Measurements from ENCODE around the gene RNLS.

The RNLS gene

DNA sequence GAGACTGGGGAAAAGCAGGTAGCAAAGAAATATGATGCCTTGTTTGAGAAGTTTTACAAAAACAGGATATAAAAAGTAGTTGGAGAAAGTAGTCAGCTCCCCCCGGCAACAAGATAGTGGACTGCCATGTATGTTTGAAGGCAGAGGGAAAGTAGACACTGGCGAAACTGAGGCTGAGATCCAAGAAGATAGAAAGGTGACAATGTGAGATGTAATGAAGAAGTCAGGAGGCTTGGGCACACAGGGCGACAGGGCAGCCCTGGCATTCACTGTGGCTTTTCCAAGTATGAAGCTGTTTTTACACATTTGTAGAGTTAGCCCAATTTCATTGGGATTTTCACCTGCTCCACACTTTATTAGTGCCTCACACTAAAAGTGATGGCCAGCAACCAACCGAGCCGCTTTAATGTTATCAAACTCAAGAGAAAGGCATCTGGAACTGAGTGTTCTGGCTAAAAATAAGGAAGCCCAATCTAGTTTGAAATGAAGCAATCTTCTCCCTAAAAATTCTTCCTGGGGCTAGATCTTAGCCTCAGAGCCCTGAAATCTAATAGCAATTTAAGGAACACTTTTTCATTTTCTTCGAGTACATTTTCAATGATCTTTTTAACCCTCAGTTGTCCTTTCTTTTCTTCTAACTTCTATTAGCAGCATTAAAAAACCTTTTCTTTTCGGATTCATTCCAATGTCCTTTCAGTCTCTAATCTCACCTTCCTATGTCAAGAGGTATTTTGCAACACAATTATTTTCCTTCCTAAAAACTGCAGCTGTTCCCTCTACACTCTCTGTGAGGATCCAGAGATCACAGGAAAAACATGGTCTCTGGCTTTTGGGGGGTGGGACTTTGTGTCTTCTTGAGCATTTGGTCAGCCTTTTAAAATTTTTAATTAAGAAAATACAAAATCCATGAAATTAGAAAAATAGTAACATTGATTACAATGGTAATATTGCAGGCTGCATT lies 108.0 kb downstream of the RNLS start:
- no peak for DNase-seq (ENCODE audit: low spot score)

DNA sequence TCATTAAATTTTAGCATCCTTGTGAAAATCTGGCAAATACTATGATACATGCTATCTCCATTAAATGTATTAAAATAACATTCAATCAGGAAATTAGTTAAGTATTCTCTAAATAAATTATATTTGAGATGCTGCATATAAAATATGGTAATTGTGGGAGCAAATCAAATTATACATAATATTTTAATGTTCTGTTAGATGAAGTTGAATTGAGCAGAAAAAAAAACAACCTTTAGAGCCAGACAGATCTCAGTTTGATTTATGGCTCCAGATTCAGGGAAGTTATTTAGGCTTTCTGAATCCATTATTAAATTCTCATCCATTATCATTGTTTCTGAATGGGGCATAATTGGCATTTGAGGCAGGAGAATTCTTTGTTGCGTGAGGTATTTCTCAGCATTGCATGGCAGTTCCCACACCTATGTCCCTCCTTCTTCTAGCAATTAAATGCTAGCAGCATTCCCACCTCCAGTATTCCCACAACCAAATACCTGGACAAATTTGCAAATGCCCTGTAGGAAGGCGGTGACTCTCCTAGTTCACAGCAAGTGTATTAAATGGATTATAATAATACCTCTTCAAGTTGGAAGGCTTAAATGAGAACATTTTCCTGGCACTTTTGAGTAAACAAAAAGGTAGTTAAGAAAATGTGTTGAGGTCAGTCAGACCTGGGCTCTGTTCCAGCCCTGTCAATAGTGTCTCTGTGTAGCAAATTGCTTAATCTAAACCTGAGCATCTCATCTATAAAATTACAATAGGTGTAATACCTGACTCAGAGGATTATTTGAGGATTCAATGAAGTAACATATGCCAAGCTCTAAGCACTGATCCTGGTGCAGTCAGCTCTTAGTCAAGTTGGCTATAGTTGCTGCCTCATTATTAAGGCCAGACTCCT lies 108.9 kb downstream of the RNLS start:
- DNase-seq (ENCODE audit: low spot score) = no peak

DNA sequence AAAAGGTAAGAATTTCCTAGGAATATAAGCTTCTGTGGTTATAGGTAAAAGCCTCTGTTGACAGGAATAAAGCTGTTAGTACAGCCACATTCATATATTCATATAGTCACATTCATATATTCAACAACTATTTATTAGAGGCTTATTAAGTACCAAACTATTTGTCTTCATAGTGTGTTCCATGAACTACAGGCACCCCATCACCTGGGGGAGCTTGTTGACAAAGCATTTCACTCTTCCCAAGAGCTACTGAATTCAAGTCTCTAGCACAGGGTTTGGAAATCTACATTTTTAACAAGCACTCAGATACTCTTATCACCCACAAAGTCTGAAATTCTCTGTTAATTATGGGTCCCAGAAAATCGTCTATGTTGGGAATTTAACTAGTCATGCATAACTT lies 110.6 kb downstream of the RNLS start:
- no peak for DNase-seq (ENCODE audit: low spot score)

DNA sequence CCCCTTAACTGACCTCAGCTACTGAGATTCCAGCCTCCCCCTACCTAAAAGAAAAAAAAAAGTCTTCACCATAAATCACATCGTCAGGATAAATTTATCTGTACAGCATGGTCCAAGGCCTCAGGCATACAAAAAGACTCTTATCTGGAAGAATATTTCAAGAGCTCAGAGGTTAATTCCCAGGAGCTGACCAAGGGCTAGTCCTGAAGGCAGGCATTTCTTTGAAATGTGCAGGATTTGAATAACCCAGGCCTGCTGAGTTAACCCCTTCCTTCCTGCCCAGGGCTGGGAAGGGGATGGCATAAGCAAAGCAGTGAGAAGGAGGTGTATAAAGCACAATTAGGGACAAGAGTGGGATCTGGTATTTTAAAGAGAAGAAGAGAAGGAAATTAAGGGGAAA lies 111.2 kb downstream of the RNLS start:
- DNase-seq (ENCODE audit: low spot score) = no peak

DNA sequence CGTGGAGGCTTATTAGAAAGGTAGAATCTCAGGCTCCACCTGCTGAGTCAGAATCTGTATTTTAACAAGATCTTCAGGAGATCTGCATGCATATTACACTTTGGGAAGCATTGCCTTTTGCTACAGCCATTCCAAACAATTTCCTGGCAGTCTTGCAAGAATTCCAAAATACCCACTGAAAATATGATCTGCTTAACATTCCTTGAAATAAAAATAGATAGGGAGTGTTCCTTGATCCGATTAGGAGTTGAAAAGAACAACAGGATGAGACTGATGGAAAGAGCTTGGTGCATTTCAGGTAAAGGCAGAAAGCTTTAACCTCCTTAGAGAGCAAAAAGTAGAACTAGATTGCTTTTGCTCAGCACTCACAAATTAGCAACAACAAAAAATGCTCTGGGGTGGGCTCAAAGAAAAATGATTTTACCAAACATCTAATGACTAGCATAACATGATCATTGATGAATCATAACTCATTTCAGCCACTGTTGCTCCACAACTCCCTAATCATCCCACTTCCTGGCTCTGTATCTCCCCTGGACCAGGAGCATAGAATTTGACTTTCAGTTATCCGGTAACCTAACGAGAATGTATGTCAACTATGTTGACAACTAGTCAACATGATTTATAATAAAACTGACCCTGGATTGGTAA lies 115.2 kb downstream of the RNLS start:
- no peak for DNase-seq (ENCODE audit: low spot score)

DNA sequence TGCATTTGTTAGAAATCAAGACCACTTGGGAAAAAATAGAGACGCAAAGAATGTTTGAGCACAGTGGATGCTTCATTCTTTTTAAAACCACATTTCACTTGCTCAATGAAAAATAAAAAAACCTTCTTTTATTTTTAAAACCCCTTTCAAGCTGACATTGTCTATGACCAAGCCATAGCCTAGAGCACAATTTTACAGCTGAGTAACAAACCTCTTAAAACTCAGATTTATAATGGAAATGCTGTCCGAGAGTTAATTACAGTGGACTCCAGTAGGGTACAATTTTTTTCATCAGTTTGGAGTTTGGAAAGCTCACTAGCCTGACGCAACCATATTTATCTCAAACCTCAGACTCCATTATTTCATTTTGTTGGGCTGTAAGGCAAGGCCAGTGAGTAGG lies 116.3 kb downstream of the RNLS start:
- no peak for DNase-seq (ENCODE audit: low spot score)

DNA sequence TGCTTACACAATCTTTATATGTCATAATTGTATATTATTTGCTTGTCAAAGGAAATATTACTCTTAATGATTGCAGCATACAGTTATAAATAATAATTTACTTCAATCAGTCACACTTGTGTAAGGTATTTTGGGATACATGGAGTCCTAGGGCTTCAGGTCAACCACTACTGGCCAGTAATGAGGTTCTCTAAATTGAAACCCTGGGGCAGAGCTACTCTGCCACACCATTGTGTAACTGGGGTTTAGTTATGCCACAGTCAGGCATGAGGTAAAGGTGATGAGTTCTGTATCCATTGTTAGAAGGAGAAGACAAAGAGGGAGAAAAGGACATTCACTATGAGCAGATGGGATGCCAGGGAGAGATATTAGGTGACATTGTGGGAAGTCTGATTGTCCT lies 117.4 kb downstream of the RNLS start:
- no peak for DNase-seq (ENCODE audit: low spot score)

DNA sequence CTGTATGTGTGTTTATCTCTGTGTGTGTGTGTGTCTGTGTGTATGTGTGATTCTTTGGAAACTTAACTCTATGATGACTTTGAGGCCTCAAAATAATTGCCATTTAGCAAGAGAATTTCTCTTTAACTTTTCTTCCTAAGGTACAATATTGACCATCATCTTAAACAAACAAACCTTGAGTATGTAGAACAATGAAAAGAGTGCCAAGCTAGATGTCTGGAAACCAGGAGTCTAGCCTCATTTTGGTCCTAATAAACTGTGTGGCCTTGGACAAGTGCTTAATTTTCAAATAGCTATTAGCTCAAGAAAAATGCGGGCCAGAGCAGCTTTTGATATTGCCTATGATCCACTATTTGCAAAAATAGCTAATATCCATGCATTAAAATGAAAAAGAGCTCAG lies 119.3 kb downstream of the RNLS start:
- no peak for DNase-seq (ENCODE audit: low spot score)

DNA sequence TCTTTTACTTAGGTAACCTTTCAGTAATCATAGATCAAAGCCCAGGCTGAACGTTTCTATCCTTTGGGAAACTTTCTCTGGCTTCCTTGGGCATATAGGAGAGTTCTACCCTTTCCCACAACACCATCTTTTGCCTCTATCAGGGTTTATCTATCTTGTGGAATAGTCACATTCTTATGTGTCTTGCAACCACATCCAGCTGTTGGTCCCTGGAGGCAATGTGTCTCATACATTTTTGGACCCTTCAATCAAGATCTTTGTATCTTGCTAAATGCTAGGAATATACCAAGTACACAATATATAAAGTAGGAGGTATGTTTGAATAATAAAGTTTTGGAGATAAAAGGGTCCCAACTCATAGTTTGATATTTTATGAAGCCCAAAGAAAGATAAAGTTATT lies 121.7 kb downstream of the RNLS start:
- DNase-seq (ENCODE audit: low spot score) = no peak

DNA sequence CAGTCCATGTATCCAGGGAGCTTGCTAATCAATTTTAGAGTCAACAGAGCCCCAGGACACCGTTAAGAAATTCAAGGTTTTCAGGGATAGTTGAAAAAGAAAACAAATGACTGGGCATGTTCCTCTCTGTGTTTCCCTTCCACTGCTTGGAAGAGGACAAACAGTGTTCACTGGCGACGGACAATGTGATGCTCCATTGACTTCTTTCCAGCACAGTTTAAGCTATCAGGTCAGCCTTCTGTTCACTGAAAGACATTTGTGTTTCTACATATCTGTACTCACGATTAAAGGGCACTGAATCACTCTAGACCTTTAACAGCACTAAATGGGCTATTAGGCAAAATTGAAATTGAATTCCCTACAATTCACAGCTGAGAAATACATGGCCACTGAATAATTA lies 123.6 kb downstream of the RNLS start:
- DNase-seq (ENCODE audit: low spot score) = no peak

DNA sequence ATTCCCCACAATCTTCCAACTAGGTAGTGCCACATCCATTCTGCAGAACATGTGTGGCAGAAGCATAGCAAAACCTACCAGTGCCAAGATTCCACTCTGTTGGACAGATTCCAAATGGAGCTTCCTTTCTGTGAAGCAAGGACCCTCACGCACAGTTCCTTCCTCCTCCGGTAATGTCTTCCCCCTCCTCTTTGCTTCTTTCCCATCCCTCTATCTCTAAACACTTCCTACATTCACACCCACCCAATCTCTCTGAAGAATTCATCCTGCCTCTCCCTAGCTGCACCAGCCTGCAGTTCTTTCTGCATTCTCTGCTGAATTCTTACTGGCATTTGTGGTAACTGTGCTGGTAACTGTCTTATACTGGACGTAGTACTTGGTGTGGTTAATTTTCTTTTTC lies 124.9 kb downstream of the RNLS start:
- DNase-seq (ENCODE audit: low spot score) = no peak

DNA sequence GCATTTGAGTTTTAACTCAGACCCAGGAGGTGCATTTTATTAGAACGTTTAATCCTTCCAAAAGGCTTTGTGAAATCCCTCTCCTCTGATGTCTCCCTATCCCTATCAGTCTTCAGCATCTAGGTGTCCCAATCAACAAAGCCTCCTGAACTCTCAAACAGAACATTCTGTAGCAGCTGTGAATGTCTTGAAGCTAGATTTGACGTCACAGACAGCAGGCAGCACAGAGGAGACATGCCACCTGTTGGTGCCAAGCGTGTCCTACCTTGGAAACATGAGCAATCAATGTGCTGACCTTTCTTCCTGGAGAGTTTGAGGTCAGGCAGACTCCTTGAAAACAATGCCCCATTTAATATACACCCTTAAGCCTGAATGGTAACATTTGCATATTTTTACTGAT lies 125.5 kb downstream of the RNLS start:
- no peak for DNase-seq (ENCODE audit: low spot score)

DNA sequence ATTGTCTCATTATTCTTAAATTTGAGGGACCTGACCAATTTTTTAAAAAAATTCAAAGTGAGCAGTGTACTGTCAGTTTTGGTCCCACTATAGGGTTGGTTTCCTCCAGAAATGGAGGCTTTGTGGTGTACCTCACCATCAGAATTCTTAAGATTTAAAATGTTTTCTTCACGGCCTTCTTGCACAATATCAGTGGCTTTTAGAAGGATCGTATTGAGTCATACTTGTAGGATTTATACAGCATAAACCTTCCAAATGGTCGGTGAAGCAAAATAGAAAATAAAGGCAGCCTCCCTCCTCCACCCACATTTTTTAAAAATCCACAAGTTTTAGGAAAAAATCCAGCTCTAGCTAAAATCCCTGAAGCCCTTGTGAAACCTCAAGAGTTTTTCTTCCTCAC lies 126.4 kb downstream of the RNLS start:
- DNase-seq (ENCODE audit: low spot score) = no peak

DNA sequence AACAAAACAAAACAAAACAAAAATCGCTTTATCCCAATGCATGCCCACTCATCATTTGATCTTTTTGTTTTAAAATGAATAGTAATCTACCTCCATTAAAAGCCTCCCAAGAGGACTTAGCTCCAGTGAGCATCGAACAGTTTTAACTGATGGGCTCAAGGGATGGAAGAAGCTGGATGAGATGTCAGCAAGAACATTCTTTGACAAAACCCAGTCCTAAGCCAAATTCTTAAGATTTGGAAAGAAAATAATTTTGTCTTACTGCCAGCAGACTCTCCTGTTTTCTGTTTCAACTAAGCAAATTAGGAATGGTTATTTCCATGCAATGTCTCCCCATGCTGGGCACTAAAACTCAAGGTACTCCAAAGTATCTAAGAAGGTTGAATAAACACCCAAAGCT lies 127.3 kb downstream of the RNLS start:
- DNase-seq (ENCODE audit: low spot score) = no peak

DNA sequence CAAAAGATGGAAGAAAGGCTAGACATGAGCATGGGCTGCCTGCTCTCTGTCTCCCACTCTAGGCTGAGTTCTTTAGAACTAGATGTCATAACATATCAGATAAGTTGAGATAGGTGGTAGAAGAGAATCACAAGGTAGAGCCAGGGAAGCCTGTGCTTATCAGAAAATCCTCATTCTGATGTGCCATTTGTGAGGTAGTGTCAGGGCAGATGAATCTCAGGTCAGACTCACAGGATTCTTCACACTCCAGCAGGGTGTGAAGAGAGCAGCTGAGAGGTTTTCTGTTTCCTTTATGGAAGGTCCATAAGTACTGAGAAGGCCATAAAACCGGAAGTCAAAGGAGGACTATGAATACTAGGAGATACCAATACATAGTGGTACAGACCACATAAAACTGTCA lies 132.9 kb downstream of the RNLS start:
- DNase-seq (ENCODE audit: low spot score) = no peak

DNA sequence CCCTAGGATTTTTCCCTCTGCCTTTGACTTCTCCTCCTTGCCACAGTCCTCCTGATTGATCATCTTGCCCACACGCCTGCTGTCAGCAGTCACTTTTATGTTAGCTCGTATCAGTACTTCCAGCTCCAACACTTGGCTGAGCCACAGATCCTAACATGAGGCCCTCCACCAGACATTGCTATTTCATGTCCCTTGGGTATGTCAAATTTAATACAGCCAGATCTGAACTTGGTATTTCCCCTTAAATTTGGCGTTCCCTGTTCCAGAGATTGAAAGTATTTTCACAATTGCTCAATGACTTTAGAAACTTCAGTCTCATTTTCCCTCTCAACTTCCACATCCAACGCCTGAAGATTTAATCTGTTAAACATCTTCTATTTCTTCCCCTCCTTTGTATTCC lies 140.4 kb downstream of the RNLS start:
- no peak for DNase-seq (ENCODE audit: low spot score)

DNA sequence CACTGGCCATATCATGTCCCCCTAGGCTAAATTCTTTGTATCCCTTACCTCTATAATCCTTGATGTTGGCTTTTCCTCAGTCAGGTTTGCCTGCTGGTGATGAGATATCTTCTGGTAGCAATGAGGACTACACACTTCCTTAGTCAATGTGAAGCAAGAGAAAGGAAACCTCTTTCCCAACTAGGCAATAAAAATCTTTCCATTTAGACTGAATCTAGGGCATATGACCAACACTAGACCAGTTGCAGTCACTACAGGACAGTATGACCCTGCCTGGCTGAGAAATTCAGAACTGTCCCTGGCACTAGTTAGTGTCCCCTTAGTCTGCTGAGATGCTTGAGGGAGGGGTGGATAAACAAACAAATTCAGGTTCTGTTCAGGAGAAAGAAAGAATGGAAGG lies 142.6 kb downstream of the RNLS start:
- DNase-seq (ENCODE audit: low spot score) = no peak

DNA sequence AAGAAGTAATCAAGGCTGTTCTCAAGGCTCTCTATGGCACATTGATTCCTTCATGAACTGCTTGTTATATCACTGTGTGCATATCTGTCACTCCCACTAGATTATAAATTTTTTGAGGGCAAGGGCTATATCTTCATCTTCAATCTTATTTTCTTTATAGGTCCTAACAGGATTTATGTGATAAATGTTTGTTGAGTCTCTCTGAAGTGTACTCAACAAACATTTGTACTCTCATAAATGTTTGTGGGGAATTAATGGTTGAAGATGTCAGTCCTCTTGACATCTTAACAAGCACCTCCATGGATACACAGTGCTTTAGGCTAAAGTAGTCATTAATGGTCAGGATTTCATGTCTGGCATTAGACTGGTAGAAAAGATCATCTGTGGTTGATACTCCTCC lies 143.2 kb downstream of the RNLS start:
- no peak for DNase-seq (ENCODE audit: low spot score)

DNA sequence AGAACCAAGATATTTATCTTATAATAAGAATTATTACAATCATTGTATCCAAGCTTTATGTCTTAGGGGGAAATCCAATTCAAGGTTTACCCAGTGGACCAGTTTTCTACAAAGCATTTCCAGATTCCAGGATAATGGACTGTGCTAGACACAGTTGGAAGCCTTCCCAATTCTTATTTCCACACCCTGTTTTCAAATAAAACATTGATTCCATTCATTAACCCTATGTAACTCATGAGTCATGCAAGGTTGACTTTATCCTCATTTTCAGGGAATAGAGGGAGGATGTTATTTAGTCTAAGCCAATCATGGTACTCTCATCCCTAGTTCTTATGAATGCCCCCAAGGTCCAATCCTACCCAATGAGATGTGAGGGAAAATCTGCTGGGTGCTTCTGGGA lies 145.7 kb downstream of the RNLS start:
- no peak for DNase-seq (ENCODE audit: low spot score)

DNA sequence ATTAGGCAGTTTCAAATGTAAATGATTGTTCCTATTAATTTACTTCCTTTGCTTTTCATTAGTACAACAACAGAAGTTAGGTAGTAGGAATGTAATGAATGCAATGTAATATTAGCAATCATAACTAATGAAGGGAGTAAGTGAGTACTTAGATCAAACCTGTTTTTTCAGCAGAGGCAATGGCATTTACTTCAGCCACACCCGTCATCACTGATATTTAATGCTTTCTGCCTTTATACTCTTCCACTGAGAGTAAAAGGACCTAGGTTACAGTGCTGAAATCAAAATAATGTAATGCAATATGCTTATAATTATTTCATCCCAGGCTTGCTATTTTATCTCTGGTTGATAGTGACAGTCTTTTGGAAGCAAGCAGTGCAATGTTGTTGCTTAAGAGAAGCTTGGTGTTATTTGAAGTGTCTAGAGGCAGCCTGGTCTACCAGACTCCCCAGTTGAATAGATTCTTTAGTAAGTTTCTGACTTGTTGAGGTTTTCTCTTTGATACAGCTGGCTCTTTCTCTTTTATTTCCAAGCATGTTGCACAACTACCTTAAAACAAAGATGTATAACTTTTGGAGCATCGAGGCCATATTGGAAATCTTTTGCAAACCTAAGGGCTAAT lies 149.4 kb downstream of the RNLS start:
- DNase-seq (ENCODE audit: low spot score) = no peak

DNA sequence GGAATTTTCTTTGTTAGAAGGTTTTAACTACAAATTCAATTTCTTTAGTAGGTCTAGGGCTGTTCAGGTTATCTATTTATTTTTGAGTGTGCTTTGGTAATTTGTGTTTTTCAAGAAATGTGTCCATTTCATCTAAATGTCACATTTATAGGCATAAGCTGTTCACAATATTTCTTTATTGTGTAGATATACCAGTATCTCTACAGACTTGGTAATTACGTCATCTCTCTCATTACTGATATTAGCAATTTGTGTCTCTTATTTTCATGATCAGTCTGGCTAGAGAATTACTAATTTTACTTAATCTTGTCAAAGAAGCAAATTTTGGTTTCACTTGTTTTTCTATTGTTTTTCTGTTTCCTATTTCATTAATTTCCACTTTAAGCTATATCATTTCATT lies 152.0 kb downstream of the RNLS start:
- no peak for DNase-seq (ENCODE audit: low spot score)

DNA sequence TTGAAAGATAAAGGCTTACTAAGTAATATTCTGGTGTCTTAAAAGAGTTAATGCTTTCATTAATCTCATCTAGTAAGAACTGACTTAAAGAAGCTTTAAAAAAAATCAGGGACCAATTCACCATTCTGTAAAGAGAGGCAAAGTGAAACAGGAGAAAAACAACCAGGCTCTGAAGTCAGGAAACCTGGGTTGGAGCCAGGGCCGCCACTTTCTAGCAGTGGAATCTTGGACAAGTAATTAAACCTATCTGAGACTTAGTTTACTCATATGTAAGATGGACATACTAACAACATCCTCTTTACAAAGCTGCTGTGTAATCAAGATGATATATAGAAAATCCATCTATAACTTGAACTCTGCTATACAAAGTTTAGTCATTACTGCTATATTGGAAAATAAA lies 154.1 kb downstream of the RNLS start:
- no peak for DNase-seq (ENCODE audit: low spot score)

Measured in CD4-positive, alpha-beta T cell treated with Interleukin-2 at 100 ng/mL for 4 hours (primary cell).